ENCODE results near the gene FAM219B.
"Not testable (repeated sequence)": the region's sequence is repeated elsewhere in the genome, so short reads cannot be mapped to it uniquely, and the experiment has no call there.

The FAM219B gene

DNA sequence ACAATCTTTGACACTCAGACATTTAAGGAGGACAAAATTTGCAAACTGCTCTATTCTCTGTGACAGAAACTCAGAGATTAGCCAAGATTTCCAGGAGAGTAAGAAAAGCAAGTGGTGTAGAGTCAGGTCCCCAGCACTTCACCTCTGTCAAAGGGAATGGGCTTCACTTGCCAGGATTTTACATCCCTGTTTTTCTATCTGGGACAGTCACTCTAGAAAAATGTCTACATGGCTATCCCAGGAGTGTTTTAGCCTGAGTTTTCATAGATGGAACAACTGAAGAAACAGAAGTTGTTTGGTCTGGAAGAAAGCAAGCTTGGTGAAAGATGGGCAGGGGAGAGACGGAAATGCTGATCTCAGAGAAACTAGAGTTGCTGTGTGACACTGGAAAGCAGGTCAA is 3.0 kb downstream of the FAM219B start:
- no peak for DNase-seq (ENCODE audit: low read depth in 2 of 2)

DNA sequence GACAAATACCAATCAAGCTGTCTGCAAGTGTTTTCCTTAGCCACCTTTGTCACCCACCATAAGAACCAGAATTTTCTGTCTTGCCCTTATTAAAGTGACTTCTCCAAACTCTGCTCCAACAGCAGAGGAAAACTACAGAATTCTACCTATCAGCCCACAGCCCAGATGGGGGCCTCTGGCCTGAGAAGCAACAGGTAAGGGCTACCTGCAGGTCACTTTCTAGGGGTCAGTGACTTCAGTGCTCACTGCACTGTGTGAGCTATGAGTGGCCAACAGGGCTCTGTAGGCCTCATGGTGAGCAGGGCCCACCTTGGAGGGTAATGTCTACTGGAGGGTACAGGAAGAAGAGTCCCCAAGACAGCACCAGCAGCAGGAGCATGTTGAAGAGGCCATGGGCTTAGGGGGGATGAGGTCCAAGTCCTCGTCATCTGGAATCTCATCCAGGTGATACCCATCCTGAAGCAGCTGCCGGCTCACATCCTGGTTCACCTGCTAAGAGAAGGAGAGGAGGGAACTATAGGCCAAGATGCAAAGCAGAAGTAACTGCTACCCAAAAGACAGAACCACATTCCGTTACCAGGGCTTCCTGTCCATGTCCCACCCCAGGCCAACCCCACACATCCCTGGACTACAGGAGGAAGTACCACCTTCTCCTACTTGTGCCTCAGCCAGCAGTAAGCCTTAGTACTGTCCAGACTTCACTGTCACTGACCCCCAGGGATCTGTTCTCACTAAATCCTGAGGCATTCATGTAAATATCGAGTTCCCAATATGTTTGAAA is 4.2 kb downstream of the FAM219B start:
- no peak for DNase-seq (ENCODE audit: low read depth in 2 of 2)

DNA sequence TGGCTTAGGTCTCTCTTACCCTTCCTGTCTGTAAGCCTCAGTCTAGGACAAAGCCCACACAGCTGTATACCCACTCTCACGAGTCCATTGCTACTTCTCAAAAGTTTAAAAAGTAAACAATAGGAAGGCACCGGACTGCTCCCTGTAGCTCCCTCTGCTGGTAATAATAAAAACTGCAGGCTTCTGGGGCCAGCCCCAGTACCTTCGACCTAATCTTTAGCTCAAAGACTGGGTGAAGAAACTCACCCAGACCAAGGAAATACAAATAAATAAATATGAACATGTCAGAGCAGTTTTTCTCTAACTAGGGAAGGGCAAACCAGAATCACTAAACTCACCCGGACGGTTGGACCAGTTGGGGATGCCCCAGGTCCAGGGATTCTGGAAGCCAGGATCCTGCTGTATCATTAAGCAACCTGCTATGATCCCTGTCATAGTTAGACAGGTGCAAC is 5.0 kb downstream of the FAM219B start:
- peak; percentile 29 to 58 for DNase-seq (ENCODE audit: low read depth in 2 of 2)

GRCh38 chr15:74897300-74897701 is 9.3 kb downstream of the FAM219B start:
- no peak for DNase-seq (ENCODE audit: low read depth in 2 of 2)

DNA sequence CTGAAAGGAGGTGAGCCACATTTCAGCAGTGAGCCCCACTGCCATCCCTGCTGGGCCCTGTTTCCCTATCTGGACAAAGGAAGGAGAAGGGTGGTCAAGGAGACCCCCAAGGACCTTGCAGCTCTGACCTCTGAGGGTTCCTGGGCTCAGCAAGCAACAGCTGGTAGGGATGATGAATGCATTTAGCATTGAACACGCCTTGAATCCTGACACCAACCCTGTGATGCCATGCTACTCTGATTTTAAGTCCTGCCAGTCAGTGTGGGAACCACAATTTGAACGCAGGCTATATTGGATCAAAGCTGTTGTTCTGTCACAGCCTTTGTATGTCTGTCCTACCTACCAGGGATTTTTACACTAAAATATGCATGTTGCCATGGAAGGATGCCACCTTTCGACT is 10.3 kb downstream of the FAM219B start:
- no peak for DNase-seq (ENCODE audit: low read depth in 2 of 2)

GRCh38 chr15:74895830-74896229 is 10.8 kb downstream of the FAM219B start:
- no peak for DNase-seq (ENCODE audit: low read depth in 2 of 2)

GRCh38 chr15:74894383-74894782 is 12.3 kb downstream of the FAM219B start:
- not testable (repeated sequence) for DNase-seq (ENCODE audit: low read depth in 2 of 2)

GRCh38 chr15:74893627-74894026 is 13.0 kb downstream of the FAM219B start:
- no peak for DNase-seq (ENCODE audit: low read depth in 2 of 2)

- DNase-seq (ENCODE audit: low read depth in 2 of 2): no peak
Observed at GRCh38 chr15:74892931-74893330, 13.7 kb downstream of the FAM219B start.

GRCh38 chr15:74892313-74892712 is 14.3 kb downstream of the FAM219B start:
- no peak for DNase-seq (ENCODE audit: low read depth in 2 of 2)

GRCh38 chr15:74891469-74891868 is 15.2 kb downstream of the FAM219B start:
- DNase-seq (ENCODE audit: low read depth in 2 of 2): no peak

DNA sequence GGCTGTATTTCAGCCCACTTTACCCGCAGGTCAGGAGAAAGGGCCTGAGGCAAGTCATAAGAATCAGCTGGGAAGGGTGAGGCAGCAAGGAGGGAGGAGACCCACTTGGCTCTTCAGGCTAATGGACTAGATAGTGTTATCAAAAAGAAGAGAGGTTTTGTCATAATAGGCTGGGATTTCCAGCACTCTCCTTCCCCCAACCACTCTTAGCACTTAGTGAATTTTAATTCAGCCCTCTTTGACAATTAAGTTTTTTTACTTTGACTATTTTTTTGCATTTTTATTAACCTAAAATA is 16.0 kb downstream of the FAM219B start:
- no peak for DNase-seq (ENCODE audit: low read depth in 2 of 2)

- DNase-seq (ENCODE audit: low read depth in 2 of 2): peak; percentile 74 to 82
Observed at GRCh38 chr15:74889883-74890664, 16.6 kb downstream of the FAM219B start, which contains the start of gene MPI. MPI (plus strand) TSS chr15:74890042; CDS start chr15:74890074, 32 bp downstream.

DNA sequence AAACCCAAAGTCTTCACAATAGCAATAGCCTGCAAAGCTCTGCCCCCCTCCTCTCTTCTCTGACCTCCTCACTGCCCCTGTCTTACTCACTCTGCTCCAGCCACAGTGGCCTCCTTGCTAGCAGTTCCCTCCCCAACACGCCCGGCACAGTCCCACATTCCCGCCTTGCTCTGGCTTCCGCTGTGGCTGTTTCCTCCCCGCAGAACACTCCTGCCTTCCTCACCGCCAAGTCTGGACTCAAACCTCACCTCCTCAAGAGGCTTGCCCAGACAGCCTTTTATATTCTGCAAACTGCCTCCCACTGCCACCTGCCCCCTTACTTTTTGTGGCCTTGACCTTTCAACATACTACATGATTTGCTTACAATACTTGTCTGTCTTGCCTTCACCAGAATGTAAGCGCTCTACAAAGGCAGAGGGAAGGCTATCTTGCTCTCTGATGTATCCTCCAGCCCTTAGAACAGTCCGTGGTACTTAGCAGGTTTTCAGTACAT is 17.2 kb downstream of the FAM219B start:
- DNase-seq (ENCODE audit: low read depth in 2 of 2): no peak

DNA sequence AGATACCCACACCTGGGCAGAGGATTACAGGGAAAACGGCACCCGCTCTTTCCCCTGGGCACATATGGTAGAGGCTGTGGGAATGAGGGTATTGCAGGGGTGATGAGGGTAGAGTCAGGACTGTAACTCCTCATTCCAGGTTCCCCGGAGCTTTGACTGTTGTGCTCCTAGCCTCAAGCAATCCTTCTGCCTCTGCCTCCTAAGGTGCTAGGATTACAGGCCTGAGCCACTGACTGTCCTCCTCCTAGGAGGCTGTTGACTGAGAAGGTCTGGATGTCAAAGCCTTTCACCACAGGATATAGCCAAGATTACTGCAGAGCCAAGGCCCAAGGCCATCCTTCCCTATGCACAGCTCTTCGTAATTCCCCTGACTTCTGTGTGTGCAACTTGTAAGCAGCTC is 17.9 kb downstream of the FAM219B start:
- no peak for DNase-seq (ENCODE audit: low read depth in 2 of 2)

GRCh38 chr15:74887537-74888193 is 19.0 kb downstream of the FAM219B start:
- not testable (repeated sequence) for DNase-seq (ENCODE audit: low read depth in 2 of 2)

GRCh38 chr15:74885461-74885860 is 21.2 kb downstream of the FAM219B start:
- DNase-seq (ENCODE audit: low read depth in 2 of 2): no peak

GRCh38 chr15:74884428-74885223 is 22.0 kb downstream of the FAM219B start:
- no peak for DNase-seq (ENCODE audit: low read depth in 2 of 2)

- DNase-seq (ENCODE audit: low read depth in 2 of 2): no peak
Observed at GRCh38 chr15:74882528-74882927, 24.1 kb downstream of the FAM219B start.

- DNase-seq (ENCODE audit: low read depth in 2 of 2): no peak
Observed at GRCh38 chr15:74878273-74878672, 28.4 kb downstream of the FAM219B start.

GRCh38 chr15:74873756-74874424 is 32.8 kb downstream of the FAM219B start:
- no peak for DNase-seq (ENCODE audit: low read depth in 2 of 2)
